GM15510 (cell line): ENCODE results near the gene IMMP2L.

Experiments used
- POLR2A ChIP-seq: IDR thresholded peaks from 3 replicates; pipeline ENCODE4 v1.6.1; 2011; ENCODE audit warnings: borderline replicate concordance; ENCODE audit not compliant: insufficient read length; ENCODE audit errors: extremely low read depth

The IMMP2L gene

DNA sequence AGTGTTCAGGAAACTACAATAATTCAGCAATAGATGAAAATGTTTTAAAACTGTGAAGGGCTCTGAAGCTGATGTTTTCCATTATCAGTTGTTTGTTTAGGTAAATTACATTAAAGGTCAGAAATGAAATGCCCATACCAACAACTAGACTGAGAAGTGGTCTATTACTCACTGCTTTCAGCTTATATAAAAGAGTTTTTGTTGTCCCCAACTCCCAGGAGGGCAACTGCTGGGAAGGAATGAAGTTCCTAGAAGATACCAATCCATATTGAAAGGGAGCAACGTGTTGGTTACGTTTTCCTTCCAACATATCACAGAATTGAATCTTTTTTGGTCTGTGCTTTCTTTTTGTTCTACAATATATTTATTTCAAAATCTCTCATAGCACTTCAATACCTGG is 802.0 kb downstream of the IMMP2L start:
- no peak for TF ChIP-seq POLR2A

DNA sequence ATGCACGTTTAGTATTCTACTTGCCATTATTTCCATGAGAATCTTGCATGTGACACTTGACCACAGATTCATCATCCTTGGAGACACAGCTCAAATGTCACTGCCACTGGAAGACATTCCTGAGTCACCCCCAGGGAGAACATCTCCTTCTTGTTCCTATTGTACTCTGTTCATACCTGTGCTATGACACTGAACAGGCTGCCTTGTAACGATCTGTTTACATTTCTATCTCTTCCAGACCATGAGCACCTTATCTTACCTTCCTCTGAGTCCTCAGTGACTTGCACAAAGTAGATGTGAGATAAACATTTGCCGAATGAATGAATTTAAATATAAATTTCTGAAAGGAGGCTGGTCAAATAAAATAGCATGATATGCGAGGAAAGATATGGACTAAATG is 803.2 kb downstream of the IMMP2L start:
- TF ChIP-seq POLR2A: no peak

DNA sequence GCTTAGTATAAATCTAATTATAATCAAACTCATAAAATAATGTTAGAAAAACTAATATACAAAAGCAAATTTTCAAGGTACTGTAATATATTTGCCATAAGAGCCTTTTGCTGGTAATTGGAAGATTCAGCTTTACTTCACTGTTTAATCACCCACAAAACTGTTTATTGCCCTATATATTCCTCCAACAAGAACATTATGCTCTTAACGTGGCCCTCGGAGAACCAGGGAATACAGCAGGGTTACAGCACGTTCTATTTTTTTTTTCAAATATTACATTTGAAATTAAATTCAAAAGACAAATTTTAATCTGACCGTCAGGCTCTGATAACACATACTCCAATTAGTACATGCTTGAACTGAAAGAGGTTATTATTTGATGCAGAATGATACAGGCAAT is 807.6 kb downstream of the IMMP2L start:
- TF ChIP-seq POLR2A: no peak

DNA sequence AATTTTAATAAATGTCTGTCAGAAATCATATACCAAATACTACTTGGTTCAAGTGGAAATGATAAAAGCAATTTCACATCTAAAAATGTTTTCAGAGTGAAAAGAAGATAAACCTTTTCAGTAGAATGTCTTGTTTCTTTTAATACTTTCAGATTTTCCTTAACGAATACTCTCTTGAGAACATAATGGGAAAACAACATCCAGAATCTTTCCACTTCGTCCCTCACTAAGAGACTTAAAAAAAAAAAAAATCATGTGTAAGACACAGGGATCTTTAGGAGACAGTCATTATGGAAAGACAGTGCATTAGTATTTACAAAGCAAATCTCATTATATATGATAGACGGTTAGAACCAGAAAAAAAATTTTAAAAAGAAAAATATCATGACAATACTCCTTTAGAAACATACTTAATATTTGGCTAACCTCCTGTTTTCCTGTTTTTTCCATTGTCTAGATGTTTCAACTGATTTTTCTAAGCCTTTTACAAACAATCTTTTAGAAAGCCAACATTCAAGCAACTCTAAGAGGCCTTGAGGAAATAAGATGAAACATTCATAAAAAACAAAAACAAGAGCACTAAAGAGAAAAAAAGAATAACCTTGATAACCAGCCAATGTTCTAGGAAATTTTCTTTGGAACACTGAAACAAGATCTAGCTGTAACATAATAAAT is 811.2 kb downstream of the IMMP2L start:
- TF ChIP-seq POLR2A: no peak

DNA sequence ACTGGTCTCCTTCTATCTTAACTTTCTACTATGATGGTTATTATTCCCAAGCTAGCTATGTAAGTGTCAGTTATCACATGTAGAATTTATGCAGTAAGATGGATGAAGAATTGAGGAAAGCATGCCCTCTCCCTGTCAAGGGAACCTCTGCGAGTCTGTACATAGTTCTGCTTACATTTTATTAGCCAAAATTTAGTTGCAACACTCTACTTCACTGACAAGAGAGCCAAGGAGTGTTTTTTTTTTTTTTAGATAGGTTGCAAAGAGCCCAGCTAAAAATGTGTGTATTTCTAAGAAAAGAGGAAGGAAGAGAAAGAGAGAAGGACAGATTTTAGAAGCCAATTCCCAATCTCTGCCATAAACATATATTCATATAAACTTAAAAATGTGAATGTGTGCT is 829.1 kb downstream of the IMMP2L start:
- TF ChIP-seq POLR2A: no peak

DNA sequence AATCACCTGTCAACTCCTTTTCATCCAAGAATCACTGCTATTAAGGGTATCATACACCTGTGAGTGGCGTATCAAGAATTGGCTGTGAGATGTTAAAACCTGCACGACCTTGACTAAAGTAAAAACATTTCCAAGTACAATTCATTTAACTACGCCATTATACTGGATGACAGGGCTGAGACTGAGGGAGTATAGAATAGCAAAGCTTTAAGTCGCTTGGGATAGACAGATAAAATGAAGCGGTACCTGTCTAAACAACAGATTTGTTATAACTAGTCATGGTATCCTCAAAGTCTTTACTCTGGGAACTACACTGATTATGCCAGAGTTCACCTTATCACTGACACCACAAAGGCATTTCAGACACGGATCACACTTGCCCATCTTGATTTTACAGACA is 837.5 kb downstream of the IMMP2L start:
- TF ChIP-seq POLR2A: no peak

DNA sequence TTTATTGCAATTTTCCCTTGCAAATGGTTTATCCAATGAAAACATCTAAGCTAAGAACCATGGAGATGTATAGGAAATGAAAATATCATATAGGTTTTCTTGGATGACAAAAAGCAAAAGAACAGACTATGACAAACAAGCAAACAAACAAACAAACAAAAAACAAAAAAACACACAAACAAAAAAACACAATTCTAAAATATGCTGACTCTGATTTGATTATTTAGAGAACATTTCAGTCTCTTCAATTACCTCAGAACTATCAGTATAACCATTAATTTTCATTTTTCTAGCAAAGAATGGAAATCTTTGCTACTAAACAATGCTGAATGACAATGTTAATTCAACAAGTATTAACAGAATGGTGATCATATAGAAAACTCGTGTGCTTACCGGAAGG is 840.9 kb downstream of the IMMP2L start:
- no peak for TF ChIP-seq POLR2A

DNA sequence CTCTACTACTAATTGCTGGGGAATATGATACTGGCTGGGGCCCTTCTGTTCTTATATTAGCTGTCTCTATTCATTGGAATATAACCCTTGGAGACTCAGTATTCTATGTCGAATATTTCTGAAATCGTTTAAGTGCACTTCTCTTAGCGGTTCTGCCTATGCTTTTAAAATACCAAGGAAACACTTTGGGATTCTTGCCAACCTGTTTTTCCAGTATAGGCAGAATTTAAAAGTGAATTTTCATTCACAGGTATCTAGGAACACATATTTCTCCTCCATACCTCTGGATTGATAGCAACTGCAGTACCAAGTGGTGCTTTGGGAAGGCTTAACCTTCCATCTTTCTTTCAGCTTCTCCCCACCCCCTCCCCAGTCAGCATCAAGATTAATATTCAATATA is 841.7 kb downstream of the IMMP2L start:
- no peak for TF ChIP-seq POLR2A

DNA sequence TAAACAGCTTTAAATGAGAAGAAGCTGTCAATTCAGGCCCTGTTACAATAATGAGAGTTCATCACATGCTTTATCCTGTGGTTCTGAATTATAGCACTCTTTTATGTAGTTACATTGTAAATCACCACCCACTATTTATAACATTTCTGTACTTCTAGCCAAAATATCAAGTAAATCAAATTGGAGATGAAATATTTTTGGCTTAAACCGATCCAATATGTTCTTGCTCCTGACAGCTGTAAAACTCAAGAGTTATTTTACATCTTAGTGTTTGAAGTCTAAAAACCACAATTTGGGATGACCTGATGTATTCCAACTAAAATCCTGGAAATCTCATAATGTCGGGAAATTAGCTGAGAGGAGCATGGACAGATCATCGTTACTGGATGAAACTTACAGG is 842.6 kb downstream of the IMMP2L start:
- no peak for TF ChIP-seq POLR2A

DNA sequence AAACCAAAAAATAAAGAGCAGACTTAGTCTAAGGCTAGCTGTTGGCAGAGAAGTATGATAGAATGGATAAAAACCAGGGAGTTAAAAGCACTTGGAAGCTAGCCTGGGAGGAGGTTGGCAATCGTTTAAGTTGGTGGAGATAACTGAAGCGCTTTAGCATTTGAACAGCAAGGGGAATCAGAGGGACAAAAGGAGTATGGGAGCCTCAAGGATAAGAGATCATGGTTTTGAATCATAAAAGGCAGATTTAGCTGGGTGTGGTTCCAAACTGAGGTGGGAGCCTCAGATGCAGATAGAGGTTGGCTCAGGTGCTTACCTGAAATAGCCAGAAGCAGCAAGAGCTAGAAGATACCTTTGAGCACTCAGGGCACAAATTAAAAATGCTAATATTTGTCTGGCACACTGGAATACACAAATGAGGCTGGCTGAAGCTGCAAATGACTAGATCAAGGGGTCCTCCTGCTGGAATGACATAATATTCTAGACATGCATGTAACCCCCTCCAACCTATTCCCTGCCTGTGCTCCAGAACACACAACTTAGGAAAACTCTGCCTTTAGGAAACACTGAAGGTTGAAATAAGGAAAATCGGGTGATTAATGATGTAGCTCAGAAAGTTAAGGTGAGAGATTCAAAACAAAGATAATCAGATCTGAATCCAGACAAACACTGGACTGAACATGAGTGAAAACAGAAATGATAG is 843.6 kb downstream of the IMMP2L start:
- TF ChIP-seq POLR2A: no peak

DNA sequence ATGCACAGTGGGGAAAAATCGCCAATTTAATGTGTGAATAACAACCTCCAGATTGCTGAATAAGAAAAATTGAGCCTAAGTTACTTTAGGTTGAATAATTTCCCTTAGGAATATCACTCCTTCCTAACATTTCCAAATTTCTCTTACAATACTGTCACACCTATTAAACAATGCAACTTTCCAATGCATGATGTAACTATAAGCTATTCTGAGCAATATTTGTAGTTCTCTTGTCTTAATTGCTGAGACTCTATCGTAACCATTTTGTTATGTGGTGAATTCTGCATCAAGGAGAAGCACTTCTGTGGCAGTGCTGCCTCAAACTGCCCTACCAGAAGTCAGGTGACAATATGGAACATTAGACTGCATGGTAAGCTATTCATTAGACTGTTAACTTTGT is 858.1 kb downstream of the IMMP2L start:
- no peak for TF ChIP-seq POLR2A

DNA sequence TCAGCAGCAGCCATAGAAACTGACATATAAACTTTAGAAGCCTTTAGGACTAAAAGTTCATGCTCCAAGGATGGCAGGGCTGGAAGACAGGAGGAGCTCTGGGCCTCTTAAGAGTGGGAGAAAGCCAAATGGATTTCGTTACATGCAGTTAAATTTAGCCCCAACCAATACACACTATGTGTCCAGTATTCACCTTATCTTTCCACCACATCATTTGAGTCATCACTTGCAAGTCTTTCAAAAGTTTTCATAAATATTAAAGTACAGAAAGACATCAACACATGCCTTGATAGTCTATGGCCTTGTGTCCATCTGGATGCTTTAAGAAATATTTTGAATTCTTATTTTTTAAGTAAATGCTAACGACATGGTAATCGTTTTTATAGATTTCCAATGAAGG is 863.7 kb downstream of the IMMP2L start:
- no peak for TF ChIP-seq POLR2A

DNA sequence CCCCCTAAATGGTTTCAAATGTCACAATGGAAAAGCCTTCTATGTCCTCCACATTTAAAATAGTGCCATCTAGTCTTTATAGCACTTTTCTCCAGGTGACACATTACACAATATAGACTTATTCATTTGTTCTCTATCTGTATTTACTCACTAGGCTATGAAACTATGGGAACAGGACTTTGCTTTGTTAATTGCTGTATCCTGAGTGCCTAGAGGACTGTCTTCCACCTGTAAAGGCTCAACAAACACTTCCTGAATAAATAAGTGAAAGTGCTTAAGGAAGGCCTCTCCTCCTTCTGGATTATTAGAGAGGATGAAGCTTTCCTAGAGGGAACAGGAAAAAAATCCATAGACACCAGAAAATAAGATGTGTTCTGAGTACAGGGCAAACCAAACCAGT is 868.9 kb downstream of the IMMP2L start:
- TF ChIP-seq POLR2A: no peak

DNA sequence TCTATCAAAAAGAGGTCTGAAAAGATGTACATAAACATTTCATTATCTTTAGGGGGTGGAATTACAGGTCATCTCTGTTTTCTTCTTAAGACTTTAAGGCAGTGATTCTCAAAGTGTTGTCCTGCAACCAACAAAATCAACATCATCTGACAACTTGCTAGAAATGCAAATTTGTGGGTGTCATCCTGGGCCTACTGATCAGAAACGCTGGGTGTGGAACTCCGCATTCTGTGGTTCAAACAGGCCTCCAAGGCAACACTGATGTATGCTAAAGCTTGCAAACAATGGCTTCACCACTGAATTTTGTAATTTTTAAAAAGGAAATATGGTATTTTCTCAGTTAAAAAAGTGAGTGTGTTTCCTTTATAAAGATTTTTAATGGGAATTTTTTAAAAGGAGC is 873.4 kb downstream of the IMMP2L start:
- no peak for TF ChIP-seq POLR2A

DNA sequence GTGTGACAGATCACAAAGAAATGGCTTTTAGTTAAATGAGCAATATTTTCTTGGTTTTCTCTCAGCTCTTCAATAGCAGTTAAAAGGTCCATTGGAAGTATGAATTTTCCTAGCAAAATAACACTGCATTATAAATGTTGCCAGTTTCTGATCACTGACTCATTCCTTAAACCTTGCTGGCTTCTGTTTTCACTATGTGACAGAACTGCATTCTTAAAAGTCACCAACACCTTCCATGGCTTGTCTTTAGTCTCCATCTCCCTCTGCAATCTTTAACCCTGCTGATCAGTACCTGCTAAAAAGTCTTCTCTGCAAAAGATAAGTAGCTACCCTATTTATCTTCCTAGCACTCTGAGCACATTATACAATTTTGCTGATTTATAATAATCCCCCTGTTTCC is 876.4 kb downstream of the IMMP2L start:
- no peak for TF ChIP-seq POLR2A

DNA sequence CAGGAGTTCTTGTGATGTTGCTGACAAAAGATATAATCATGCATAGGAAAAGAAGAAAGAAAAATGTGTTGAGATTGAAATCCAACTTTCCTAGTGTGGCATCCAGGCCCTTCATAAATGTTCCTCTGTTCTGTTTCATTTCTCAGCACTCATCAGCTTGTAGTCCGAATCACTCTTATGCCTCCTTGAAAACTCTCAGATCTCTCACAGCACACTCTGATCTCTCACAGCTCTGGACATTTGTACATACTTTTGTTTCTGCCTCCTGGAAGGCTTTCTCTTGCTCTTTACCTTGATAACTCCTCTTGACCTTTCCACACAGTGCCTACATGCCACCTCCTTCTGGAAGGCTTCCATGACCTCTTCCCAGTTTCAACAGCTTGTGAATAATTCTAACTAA is 880.4 kb downstream of the IMMP2L start:
- no peak for TF ChIP-seq POLR2A

DNA sequence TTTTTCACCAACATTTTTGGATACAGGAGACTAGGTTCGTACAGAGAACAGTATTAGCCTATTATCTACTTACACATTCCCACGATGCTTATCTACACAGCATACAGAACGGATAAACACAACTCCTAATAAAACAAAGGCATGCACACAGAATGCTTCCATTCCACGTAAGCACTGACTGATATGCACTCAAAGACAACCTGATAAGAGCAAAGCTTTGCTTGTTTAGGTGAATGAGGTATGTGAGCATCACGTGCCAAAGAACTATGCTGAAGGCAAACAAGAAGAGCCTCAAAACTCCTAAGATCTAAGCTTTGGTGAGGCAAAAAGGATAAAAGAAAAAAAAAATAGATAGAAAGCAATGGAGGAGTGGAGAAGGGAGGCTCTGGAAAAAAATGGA is 884.9 kb downstream of the IMMP2L start:
- TF ChIP-seq POLR2A: no peak

DNA sequence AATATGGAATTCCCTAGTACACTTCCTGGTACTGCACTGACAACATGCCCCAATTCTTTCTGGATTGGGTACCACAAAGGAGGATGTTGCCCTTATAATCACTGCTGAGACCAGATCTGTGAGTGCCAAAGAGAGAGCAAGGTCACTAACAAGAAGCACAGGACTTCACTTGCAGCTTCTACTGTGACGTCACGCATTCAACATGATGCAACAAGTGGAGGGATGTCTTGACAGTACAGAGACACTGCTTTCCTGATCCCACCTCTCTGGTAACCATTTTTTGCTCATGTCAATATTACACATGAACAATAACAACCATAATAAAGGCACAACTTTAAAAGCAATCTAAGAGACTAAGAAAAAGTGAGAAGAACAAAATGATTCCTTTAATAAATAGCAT is 885.5 kb downstream of the IMMP2L start:
- TF ChIP-seq POLR2A: no peak
